ENCODE results near the gene RGS10.

DNA sequence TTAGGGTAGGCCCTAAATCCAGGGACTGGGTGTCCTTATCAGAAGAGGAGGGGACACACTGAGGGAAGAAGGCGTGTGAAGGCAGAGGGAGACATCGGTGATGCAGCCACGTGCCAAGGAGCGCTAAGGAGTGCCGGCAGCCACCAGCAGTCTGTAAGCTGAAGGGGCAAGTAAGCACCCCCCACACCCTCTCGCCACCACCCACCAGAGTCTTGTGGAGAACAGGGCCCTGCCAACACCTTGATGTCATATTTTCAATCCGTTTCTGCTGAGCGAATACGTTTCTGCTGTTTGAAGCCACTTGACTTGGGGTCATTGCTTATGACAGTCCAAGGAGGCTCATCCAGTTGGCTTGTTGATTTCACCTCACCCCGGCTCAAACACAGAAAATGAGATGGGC is 37.9 kb downstream of the RGS10 start:
- TF ChIP-seq, protein P1, sequence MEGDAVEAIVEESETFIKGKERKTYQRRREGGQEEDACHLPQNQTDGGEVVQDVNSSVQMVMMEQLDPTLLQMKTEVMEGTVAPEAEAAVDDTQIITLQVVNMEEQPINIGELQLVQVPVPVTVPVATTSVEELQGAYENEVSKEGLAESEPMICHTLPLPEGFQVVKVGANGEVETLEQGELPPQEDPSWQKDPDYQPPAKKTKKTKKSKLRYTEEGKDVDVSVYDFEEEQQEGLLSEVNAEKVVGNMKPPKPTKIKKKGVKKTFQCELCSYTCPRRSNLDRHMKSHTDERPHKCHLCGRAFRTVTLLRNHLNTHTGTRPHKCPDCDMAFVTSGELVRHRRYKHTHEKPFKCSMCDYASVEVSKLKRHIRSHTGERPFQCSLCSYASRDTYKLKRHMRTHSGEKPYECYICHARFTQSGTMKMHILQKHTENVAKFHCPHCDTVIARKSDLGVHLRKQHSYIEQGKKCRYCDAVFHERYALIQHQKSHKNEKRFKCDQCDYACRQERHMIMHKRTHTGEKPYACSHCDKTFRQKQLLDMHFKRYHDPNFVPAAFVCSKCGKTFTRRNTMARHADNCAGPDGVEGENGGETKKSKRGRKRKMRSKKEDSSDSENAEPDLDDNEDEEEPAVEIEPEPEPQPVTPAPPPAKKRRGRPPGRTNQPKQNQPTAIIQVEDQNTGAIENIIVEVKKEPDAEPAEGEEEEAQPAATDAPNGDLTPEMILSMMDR (IDR thresholded peaks at IDR 0.05): no peak
- no peak for TF ChIP-seq POLR2A (IDR thresholded peaks at IDR 0.05)
